ENCODE measurements around the gene GPATCH8. TPM values are rescaled to one million over a fixed set of nuclear protein-coding genes. Genes with fewer than 3 reads are reported as not detected.

Gene GPATCH8
- total and polyA plus RNA-seq, 8 donors: 9.8 to 23.2 (median 13.6) TPM

DNA sequence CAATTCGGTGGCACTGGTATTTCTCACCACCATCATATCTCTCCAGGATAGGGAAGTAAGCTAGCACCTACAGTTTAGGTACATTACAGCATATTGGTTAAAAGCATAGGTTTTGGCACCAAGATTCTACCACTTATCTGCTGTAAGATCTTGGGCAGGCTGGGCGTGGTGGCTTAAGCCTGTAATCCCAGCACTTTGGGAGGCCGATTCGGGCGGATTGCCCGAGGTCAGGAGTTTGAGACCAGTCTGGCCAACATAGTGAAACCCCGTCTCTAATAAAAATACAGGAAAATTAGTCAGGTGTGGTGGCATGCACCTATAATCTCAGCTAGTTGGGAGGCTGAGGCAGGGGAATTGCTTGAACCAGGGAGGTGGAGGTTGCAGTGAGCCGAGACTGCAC lies 51.4 kb downstream of the GPATCH8 start:
- TF ChIP-seq, protein P1, sequence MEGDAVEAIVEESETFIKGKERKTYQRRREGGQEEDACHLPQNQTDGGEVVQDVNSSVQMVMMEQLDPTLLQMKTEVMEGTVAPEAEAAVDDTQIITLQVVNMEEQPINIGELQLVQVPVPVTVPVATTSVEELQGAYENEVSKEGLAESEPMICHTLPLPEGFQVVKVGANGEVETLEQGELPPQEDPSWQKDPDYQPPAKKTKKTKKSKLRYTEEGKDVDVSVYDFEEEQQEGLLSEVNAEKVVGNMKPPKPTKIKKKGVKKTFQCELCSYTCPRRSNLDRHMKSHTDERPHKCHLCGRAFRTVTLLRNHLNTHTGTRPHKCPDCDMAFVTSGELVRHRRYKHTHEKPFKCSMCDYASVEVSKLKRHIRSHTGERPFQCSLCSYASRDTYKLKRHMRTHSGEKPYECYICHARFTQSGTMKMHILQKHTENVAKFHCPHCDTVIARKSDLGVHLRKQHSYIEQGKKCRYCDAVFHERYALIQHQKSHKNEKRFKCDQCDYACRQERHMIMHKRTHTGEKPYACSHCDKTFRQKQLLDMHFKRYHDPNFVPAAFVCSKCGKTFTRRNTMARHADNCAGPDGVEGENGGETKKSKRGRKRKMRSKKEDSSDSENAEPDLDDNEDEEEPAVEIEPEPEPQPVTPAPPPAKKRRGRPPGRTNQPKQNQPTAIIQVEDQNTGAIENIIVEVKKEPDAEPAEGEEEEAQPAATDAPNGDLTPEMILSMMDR (IDR thresholded peaks at IDR 0.05): no peak
- H3K36me3 ChIP-seq: no peaks in the 10 kb centered on the region
- no peaks in the 10 kb centered on the region for H3K27me3 ChIP-seq
- ATAC-seq (no peak), FAIRE-seq (no peak), DNase-seq (no peak)
- H3K4me1 ChIP-seq: no peaks in the 10 kb centered on the region
- H3K27ac ChIP-seq: no peak overlapping the region
- intact Hi-C loops (cut with DNase I): no loop called here
- no peak overlapping the region for H3K4me3 ChIP-seq
- no peaks in the 10 kb centered on the region for H3K9me3 ChIP-seq
- 95 to 96% methylated on average over 8 of the region's 8 CpGs for WGBS, 2 donors

DNA sequence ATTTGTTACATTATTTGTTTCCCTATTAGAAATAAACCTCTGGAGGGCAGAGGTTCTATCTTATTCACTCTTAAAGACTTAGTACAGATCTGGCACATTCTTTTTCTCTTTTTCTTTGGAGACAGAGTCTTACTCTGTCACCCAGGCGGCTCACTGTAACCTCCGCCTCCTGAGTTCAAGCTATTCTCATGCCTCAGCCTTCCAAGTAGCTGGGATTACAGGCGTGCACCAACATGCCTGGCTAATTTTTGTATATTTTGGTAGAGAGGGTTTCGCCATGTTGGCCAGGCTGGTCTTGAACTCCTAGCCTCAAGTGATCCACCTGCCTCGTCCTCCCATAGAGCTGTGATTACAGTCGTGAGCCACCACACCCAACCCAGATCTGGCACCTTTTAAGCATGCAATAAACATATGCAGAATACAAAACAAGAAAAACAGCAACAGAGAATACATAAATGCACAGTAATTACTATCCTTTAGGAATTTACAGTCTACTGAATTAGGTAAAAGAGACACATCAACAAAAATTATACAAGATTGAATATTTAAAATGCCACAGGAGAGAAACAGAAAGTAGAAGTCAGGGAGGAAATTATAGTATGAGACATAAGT lies 52.1 kb downstream of the GPATCH8 start:
- Histone ChIP-seq H3K27me3 (no peaks in the 10 kb centered on the region), H3K36me3 (no peaks in the 10 kb centered on the region), H3K27ac (no peak overlapping the region), H3K9me3 (no peaks in the 10 kb centered on the region), H3K4me3 (no peak overlapping the region), H3K4me1 (no peaks in the 10 kb centered on the region)
- FAIRE-seq: no peak
- WGBS, 2 donors: 84 to 90% methylated on average over 6 of the region's 6 CpGs
- intact Hi-C loops (cut with DNase I): no loop called here
- DNase-seq: no peak
- ATAC-seq: no peak
- TF ChIP-seq, protein P1 (IDR thresholded peaks at IDR 0.05): no peak

DNA sequence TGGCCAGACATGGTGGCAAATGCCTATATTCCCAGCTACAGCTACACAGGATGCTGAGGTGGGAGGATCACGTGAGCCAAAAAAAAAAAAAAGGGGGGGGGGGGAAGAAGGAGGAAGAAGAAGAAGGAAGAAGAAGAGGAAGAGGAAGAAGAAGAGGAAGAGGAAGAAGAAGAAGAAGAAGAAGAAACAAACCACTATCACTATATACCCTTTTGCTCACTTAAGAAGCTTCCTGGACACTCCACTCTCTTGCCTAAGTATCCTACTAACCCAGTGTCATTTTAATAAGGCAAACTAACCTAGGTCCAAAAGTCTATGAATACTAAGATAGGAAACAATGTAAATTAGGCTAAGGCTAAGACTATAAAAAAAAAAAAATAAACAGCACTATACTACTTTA lies 54.8 kb downstream of the GPATCH8 start:
- FAIRE-seq (no peak), ATAC-seq (no peak), DNase-seq (no peak)
- WGBS, 2 donors: 94% methylated on average over 1 of the region's 1 CpG
- no peak overlapping the region for H3K27ac ChIP-seq
- intact Hi-C loops (cut with DNase I): no loop called here
- TF ChIP-seq, protein P1 (IDR thresholded peaks at IDR 0.05): no peak
- no peaks in the 10 kb centered on the region for H3K36me3 ChIP-seq
- H3K9me3 ChIP-seq: no peaks in the 10 kb centered on the region
- no peaks in the 10 kb centered on the region for H3K27me3 ChIP-seq
- H3K4me3 ChIP-seq: no peak overlapping the region
- H3K4me1 ChIP-seq: no peaks in the 10 kb centered on the region

DNA sequence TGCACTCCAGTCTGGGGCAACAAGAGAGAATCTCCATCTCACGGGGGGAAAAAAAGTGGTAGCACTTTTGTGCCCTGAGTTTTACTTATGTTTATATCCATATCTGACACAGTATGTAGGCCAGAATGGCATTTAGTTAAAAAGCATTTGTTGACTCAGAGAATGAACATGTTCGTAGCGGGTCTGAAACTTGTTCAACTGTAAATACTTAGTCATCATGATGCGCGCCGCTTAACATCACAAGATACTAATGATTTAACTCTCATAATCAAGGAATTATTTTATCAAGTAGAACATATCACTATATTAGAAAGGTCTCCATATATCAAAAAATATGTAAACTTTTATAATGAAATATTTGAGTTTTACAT lies 58.5 kb downstream of the GPATCH8 start:
- no peak overlapping the region for H3K27ac ChIP-seq
- H3K27me3 ChIP-seq: no peaks in the 10 kb centered on the region
- DNase-seq (no peak), ATAC-seq (peak in 1 of 4 donors; percentile 41), FAIRE-seq (no peak)
- WGBS, 2 donors: 92 to 96% methylated on average over 6 of the region's 6 CpGs
- H3K4me3 ChIP-seq: no peak overlapping the region
- intact Hi-C loops (cut with DNase I): no loop called here
- no peaks in the 10 kb centered on the region for H3K36me3 ChIP-seq
- no peaks in the 10 kb centered on the region for H3K9me3 ChIP-seq
- no peaks in the 10 kb centered on the region for H3K4me1 ChIP-seq
- TF ChIP-seq, protein P1 (IDR thresholded peaks at IDR 0.05): no peak

DNA sequence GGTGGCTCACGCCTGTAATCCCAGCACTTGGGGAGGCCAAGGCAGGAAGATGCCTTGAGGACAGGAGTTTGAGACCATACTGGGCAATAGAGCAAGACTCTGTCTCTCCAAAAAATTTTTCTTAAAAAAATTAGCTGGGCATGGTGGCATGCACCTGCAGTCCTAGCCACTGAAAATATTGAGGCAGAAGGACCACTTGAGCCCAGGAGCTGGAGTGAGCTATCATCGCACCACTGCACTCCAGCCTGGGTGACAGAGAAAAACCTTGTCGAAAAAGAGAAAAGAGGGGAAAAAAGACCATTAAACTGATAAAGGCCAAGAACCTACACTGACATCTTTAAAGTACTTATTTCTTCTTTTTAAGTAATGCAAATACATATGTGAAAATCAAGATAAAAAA lies 60.4 kb downstream of the GPATCH8 start:
- no peaks in the 10 kb centered on the region for H3K4me1 ChIP-seq
- intact Hi-C loops (cut with DNase I): no loop called here
- H3K27me3 ChIP-seq: no peaks in the 10 kb centered on the region
- no peak for ATAC-seq
- no peak overlapping the region for H3K4me3 ChIP-seq
- DNase-seq: no peak
- H3K9me3 ChIP-seq: no peaks in the 10 kb centered on the region
- 97% methylated on average over 3 of the region's 3 CpGs for WGBS, 2 donors
- H3K36me3 ChIP-seq: no peaks in the 10 kb centered on the region
- TF ChIP-seq, protein P1 (IDR thresholded peaks at IDR 0.05): no peak
- no peak for FAIRE-seq
- no peak overlapping the region for H3K27ac ChIP-seq

Data from pancreas (tissue), 10 donors.